ENCODE data around the gene REX1BD.
"Not testable (repeated sequence)": the region's sequence is repeated elsewhere in the genome, so short reads cannot be mapped to it uniquely, and the experiment has no call there.

REX1BD gene

GRCh38 chr19:18580311-18580710 lies 8.3 kb upstream of the REX1BD start:
- DNase-seq: no peak

GRCh38 chr19:18586306-18586705 lies 2.3 kb upstream of the REX1BD start:
- no peak for DNase-seq

GRCh38 chr19:18587561-18587960 lies 1.0 kb upstream of the REX1BD start:
- DNase-seq: no peak

- no peak for DNase-seq
These were observed 512 bp upstream of the REX1BD start for GRCh38 chr19:18587962-18588610.

- DNase-seq: peak; percentile 67
These were observed 1.0 kb downstream of the REX1BD start for GRCh38 chr19:18589380-18590272.

GRCh38 chr19:18590273-18591272 lies 2.0 kb downstream of the REX1BD start:
- no peak for DNase-seq

GRCh38 chr19:18591735-18592385 lies 3.3 kb downstream of the REX1BD start:
- DNase-seq: no peak

- not testable (repeated sequence) for DNase-seq
These were observed 4.1 kb downstream of the REX1BD start for GRCh38 chr19:18592732-18593131.

GRCh38 chr19:18593367-18594095 lies 4.9 kb downstream of the REX1BD start:
- DNase-seq: no peak

GRCh38 chr19:18594096-18594823 lies 5.7 kb downstream of the REX1BD start:
- DNase-seq: peak; percentile 81

GRCh38 chr19:18594824-18595373 lies 6.3 kb downstream of the REX1BD start:
- no peak for DNase-seq

GRCh38 chr19:18595475-18595874 lies 6.9 kb downstream of the REX1BD start:
- DNase-seq: no peak

- DNase-seq: no peak
These were observed 8.2 kb downstream of the REX1BD start for GRCh38 chr19:18596752-18597157.

- no peak for DNase-seq
These were observed 9.4 kb downstream of the REX1BD start for GRCh38 chr19:18597809-18598660.

GRCh38 chr19:18599485-18599884 lies 10.9 kb downstream of the REX1BD start:
- DNase-seq: no peak

- DNase-seq: not testable (repeated sequence)
These were observed 12.2 kb downstream of the REX1BD start for GRCh38 chr19:18600692-18601397.

GRCh38 chr19:18601875-18602274 lies 13.3 kb downstream of the REX1BD start:
- DNase-seq: no peak

- DNase-seq: no peak
These were observed 14.8 kb downstream of the REX1BD start for GRCh38 chr19:18603255-18603957.

Data from activated CD8-positive, alpha-beta memory T cell treated with anti-CD3 and anti-CD28 coated beads, Interleukin-2, amount 50 U/mL, for 4 hours (primary cell).